Activated CD4-positive, alpha-beta T cell treated with anti-CD3 and anti-CD28 coated beads for 48 hours (primary cell): Measurements from ENCODE around the gene BOLA1.

Experiments
- DNase-seq: peaks from one replicate; pipeline ENCODE4 v3.0.0-alpha.2; 2020

BOLA1 gene

GRCh38 chr1:149887456-149888246 lies 11.7 kb upstream of the BOLA1 start:
- peak; percentile 84 for DNase-seq

- DNase-seq, result peak; percentile 90
Observed at GRCh38 chr1:149888247-149888998, 10.9 kb upstream of the BOLA1 start.

GRCh38 chr1:149888999-149889289 lies 10.4 kb upstream of the BOLA1 start:
- no peak for DNase-seq

GRCh38 chr1:149896575-149896974 lies 2.8 kb upstream of the BOLA1 start:
- no peak for DNase-seq

- no peak for DNase-seq
Observed at GRCh38 chr1:149903836-149904491, 4.6 kb downstream of the BOLA1 start.

- DNase-seq, result no peak
Observed at GRCh38 chr1:149906570-149907075, 7.3 kb downstream of the BOLA1 start.

- DNase-seq, result no peak
Observed at GRCh38 chr1:149914545-149914944, 15.2 kb downstream of the BOLA1 start.

GRCh38 chr1:149915429-149916192 lies 16.2 kb downstream of the BOLA1 start:
- DNase-seq, result no peak

- no peak for DNase-seq
Observed at GRCh38 chr1:149916193-149916897, 17.0 kb downstream of the BOLA1 start.

- DNase-seq, result no peak
Observed at GRCh38 chr1:149916898-149917252, 17.5 kb downstream of the BOLA1 start.

- DNase-seq, result peak; percentile 55
Observed at GRCh38 chr1:149917571-149918144, 18.3 kb downstream of the BOLA1 start, which contains the start of gene SV2A. SV2A (minus strand) TSS chr1:149917844; CDS start chr1:149913840, 4,004 bp downstream.

GRCh38 chr1:149923626-149924025 lies 24.3 kb downstream of the BOLA1 start:
- DNase-seq, result no peak

GRCh38 chr1:149925345-149925744 lies 26.0 kb downstream of the BOLA1 start:
- no peak for DNase-seq

- no peak for DNase-seq
Observed at GRCh38 chr1:149925751-149926150, 26.4 kb downstream of the BOLA1 start.

GRCh38 chr1:149926296-149926695 lies 26.9 kb downstream of the BOLA1 start:
- no peak for DNase-seq

GRCh38 chr1:149927056-149927562 lies 27.7 kb downstream of the BOLA1 start:
- DNase-seq, result no peak

- peak; percentile 96 for DNase-seq
Observed at GRCh38 chr1:149927563-149928400, 28.4 kb downstream of the BOLA1 start, which contains the start of gene SF3B4. SF3B4 (minus strand) TSS chr1:149927803; CDS start chr1:149927759, 44 bp downstream.

- DNase-seq, result no peak
Observed at GRCh38 chr1:149928401-149928724, 29.0 kb downstream of the BOLA1 start.

- no peak for DNase-seq
Observed at GRCh38 chr1:149929856-149930255, 30.5 kb downstream of the BOLA1 start.

- DNase-seq, result no peak
Observed at GRCh38 chr1:149931212-149931790, 31.9 kb downstream of the BOLA1 start.
